Muscle of leg (tissue), 16 donors: ENCODE data around the gene MECR. TPM values are rescaled to one million over a fixed set of nuclear protein-coding genes. Genes with fewer than 3 reads are reported as not detected.

Source experiments
- DNase-seq: peaks from one replicate; pipeline ENCODE4 v3.0.0; 2013
- H3K27ac ChIP-seq: one replicate; pipeline ENCODE4 v1.5.1; 2013; ENCODE audit warnings: mild to moderate bottlenecking, low read length, control low read depth
- H3K27me3 ChIP-seq: one replicate; pipeline ENCODE4 v1.6.1; 2013; ENCODE audit warnings: low read length; ENCODE audit not compliant: control insufficient read depth, insufficient read depth
- H3K36me3 ChIP-seq: one replicate; pipeline ENCODE4 v1.6.1; 2013; ENCODE audit warnings: low read length; ENCODE audit not compliant: control insufficient read depth, insufficient read depth
- H3K4me1 ChIP-seq: one replicate; pipeline ENCODE4 v1.6.1; 2013; ENCODE audit warnings: low read length; ENCODE audit not compliant: control insufficient read depth, insufficient read depth
- H3K4me3 ChIP-seq: one replicate; pipeline ENCODE4 v1.5.1; 2013; ENCODE audit warnings: low read length, control low read depth
- H3K9me3 ChIP-seq: replicated peaks from 2 replicates; pipeline ENCODE4 v1.6.1; 2013; ENCODE audit warnings: low read depth, low read length; ENCODE audit not compliant: control insufficient read depth
- WGBS: methylation state at CpG from one replicate; pipeline ENCODE4 v1.1.5; 2013; ENCODE audit warnings: missing lambda C conversion rate; ENCODE audit not compliant: insufficient coverage; 5-methylcytosine and 5-hydroxymethylcytosine counted together
- long read RNA-seq, 11 donors: transcript quantifications; one replicate each; lab custom pipeline, GENCODE V29; 2026
- polyA plus RNA-seq, 8 donors: library from polyadenylated mRNA; unstranded; fragments of 120-200 nt; gene quantifications; one replicate each; pipeline versions ENCODE4 v1.2.1 to v1.2.3, GENCODE V29; 2013; ENCODE audit warnings: inconsistent platforms in 1 of 8, low replicate concordance in 1 of 8; ENCODE audit not compliant: insufficient read length in 8 of 8, insufficient read depth in 1 of 8
- total RNA-seq: library from RNA; stranded (reverse); fragments of 120-200 nt; gene quantifications from one replicate; pipeline ENCODE4 v1.2.4, GENCODE V29; 2013

The MECR gene
- total RNA-seq = 20.5 TPM
- polyA plus RNA-seq = 10 to 100 TPM; 17.5 to 24.1 (median 22.5) TPM
- long read RNA-seq, donor 1, partial matches to known transcripts = 0 of 2 reads
- long read RNA-seq, donor 1, other reads (novel, unspliced or antisense) = 0 of 2 reads
- long read RNA-seq, donor 2, partial matches to known transcripts = 0 of 1 reads
- long read RNA-seq, donor 2, other reads (novel, unspliced or antisense) = 0 of 1 reads
- long read RNA-seq, donor 3, partial matches to known transcripts = 0 of 5 reads
- long read RNA-seq, donor 3, other reads (novel, unspliced or antisense) = 0 of 5 reads
- long read RNA-seq, donor 4, partial matches to known transcripts = 0 of 4 reads
- long read RNA-seq, donor 4, other reads (novel, unspliced or antisense) = 0 of 4 reads
- long read RNA-seq, donor 5, transcript MECR-201 (10 exons, 1,353 nt) = major isoform, 8 of 10 reads
- long read RNA-seq, donor 5, partial matches to known transcripts = 0 of 10 reads
- long read RNA-seq, donor 5, other reads (novel, unspliced or antisense) = 0 of 10 reads
- long read RNA-seq, donor 6, transcript MECR-201 (10 exons, 1,353 nt) = major isoform, 7 of 8 reads
- long read RNA-seq, donor 6, partial matches to known transcripts = 0 of 8 reads
- long read RNA-seq, donor 6, other reads (novel, unspliced or antisense) = 0 of 8 reads
- long read RNA-seq, donor 7, transcript MECR-201 (10 exons, 1,353 nt) = major isoform, 5 of 5 reads
- long read RNA-seq, donor 7, partial matches to known transcripts = 0 of 5 reads
- long read RNA-seq, donor 7, other reads (novel, unspliced or antisense) = 0 of 5 reads
- long read RNA-seq, donor 8, transcript MECR-201 (10 exons, 1,353 nt) = major isoform, 5 of 6 reads
- long read RNA-seq, donor 8, partial matches to known transcripts = 0 of 6 reads
- long read RNA-seq, donor 8, other reads (novel, unspliced or antisense) = 0 of 6 reads
- long read RNA-seq, donor 9, partial matches to known transcripts = 0 of 4 reads
- long read RNA-seq, donor 9, other reads (novel, unspliced or antisense) = 0 of 4 reads
- long read RNA-seq, donor 10, partial matches to known transcripts = 0 of 3 reads
- long read RNA-seq, donor 10, other reads (novel, unspliced or antisense) = 0 of 3 reads
- long read RNA-seq, donor 11, transcript MECR-201 (10 exons, 1,353 nt) = major isoform, 9 of 11 reads
- long read RNA-seq, donor 11, partial matches to known transcripts = 0 of 11 reads
- long read RNA-seq, donor 11, other reads (novel, unspliced or antisense) = 0 of 11 reads

DNA sequence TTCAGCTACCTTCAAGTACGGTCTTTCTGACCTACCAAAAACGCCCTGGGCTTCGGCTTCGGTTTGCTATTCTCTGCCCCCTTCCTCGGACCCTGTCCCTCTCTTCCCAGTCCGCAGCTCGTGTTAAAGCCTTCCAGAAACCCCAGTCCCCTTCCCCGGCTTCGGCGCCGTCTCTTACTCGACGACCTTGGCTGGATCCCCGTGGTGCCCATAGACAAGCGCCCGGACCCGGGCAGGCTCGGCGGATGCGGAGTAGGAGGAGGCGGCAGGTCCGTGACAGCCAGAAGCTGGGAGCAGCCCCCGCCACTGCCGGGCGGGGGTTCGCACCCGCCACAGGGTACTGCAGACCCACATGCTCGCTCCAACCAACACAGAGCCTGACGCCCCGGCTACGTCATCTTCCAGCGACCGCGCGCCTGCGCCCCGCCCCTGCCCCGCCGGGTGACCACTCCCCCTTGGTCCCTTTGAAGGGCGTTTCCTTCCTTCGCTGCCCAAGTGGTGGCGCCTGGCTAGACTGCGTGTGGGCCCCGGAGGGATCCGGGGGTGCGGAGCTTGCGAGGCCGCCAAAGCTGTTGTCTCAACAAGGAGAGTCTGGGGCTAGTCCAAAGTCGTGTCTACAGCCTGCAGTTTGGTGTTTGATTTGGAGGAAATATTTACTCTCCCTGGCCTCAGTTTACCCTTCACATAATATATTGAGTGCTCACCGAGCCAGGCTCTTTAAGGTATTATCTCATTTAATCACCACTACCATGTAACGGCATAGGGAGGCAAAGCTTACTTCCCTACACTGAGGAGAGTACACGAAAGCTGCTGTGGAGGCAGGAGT is at the start of gene MECR:
Gene MECR, minus strand, starts transcription at position 382 of the 826 bp plus-strand sequence. Its CDS starts 28 bp downstream, at position 354.
- no peaks in the 10 kb centered on the region for H3K36me3 ChIP-seq
- peak within 1 kb of the TSS; percentile 97 for H3K4me3 ChIP-seq
- H3K9me3 ChIP-seq = no peaks in the 10 kb centered on the region
- peaks cover 10% of the 10 kb centered on the region for H3K4me1 ChIP-seq
- DNase-seq = peak; percentile 95
- WGBS = under 1% methylated on average over 41 of the region's 52 CpGs
- peaks cover under 1% of the 10 kb centered on the region for H3K27me3 ChIP-seq
- peak within 1 kb of the TSS; percentile 76 for H3K27ac ChIP-seq

DNA sequence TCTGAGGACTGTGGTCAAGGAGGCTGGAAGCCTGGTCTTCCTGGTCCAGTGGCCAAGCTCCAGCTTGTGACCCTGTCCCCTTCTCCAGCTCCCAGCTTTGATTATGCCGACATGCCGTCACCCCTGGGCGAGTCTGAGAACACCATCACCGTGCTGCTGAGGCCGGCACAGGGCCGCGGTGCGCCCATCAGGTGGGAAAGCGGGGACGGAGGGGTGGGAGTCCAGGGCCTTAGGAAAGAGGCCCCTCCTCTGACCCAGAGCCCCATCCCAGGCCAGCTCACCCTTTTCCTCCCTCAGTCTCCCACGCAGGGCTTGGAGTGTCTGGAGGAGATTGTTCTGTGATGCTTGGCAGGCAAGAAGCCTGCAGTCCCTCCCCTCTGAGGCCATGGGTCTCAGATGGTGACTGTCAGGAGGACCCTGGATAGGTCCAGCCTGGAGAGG is 49.2 kb upstream of the MECR start:
- H3K27me3 ChIP-seq = no peaks in the 10 kb centered on the region
- peaks cover 22% of the 10 kb centered on the region for H3K4me1 ChIP-seq
- peaks cover 14% of the 10 kb centered on the region for H3K36me3 ChIP-seq
- no peaks in the 10 kb centered on the region for H3K9me3 ChIP-seq
- no peak overlapping the region for H3K4me3 ChIP-seq
- no peak overlapping the region for H3K27ac ChIP-seq
- 100% methylated on average over 1 of the region's 11 CpGs for WGBS
- peak; percentile 33 for DNase-seq

GRCh38 chr1:29279406-29279805 is 48.7 kb upstream of the MECR start:
- no peak overlapping the region for H3K27ac ChIP-seq
- no peaks in the 10 kb centered on the region for H3K27me3 ChIP-seq
- DNase-seq = no peak
- H3K9me3 ChIP-seq = no peaks in the 10 kb centered on the region
- peaks cover 14% of the 10 kb centered on the region for H3K36me3 ChIP-seq
- 93% methylated on average over 13 of the region's 13 CpGs for WGBS
- H3K4me1 ChIP-seq = peaks cover 22% of the 10 kb centered on the region
- no peak overlapping the region for H3K4me3 ChIP-seq

GRCh38 chr1:29278124-29278523 is 47.4 kb upstream of the MECR start:
- Histone ChIP-seq H3K27ac (no peak overlapping the region), H3K4me3 (no peak overlapping the region), H3K4me1 (peaks cover 19% of the 10 kb centered on the region), H3K36me3 (peaks cover 14% of the 10 kb centered on the region), H3K27me3 (no peaks in the 10 kb centered on the region), H3K9me3 (no peaks in the 10 kb centered on the region)
- 40% methylated on average over 3 of the region's 3 CpGs for WGBS
- no peak for DNase-seq

GRCh38 chr1:29275435-29275834 is 44.7 kb upstream of the MECR start:
- 79% methylated on average over 7 of the region's 14 CpGs for WGBS
- H3K36me3 ChIP-seq = peaks cover 14% of the 10 kb centered on the region

GRCh38 chr1:29272147-29272907 is 41.6 kb upstream of the MECR start:
- Histone ChIP-seq H3K4me3 (no peak overlapping the region), H3K36me3 (peaks cover 4% of the 10 kb centered on the region), H3K4me1 (peaks cover 31% of the 10 kb centered on the region), H3K27me3 (peaks cover 2% of the 10 kb centered on the region), H3K27ac (peak overlapping the region; percentile 35), H3K9me3 (no peaks in the 10 kb centered on the region)
- DNase-seq = no peak
- 71% methylated on average over 4 of the region's 6 CpGs for WGBS

More at GRCh38 chr1:29275435-29275834, 44.7 kb upstream of the MECR start:
- Histone ChIP-seq H3K4me3 (no peak overlapping the region), H3K4me1 (peaks cover 32% of the 10 kb centered on the region), H3K27me3 (no peaks in the 10 kb centered on the region), H3K27ac (no peak overlapping the region), H3K9me3 (no peaks in the 10 kb centered on the region)
- no peak for DNase-seq

GRCh38 chr1:29271724-29272123 is 41.0 kb upstream of the MECR start:
- H3K27ac ChIP-seq = peak overlapping the region; percentile 35
- H3K4me1 ChIP-seq = peaks cover 31% of the 10 kb centered on the region
- peaks cover 2% of the 10 kb centered on the region for H3K27me3 ChIP-seq
- H3K9me3 ChIP-seq = no peaks in the 10 kb centered on the region
- WGBS = 6% methylated on average over 2 of the region's 7 CpGs
- H3K36me3 ChIP-seq = peaks cover 4% of the 10 kb centered on the region
- DNase-seq = peak; percentile 88
- no peak overlapping the region for H3K4me3 ChIP-seq

- no CpG with 5 or more reads among the region's 3 CpGs for WGBS
These were observed 40.3 kb upstream of the MECR start for GRCh38 chr1:29270929-29271521.

More at GRCh38 chr1:29270929-29271521, 40.3 kb upstream of the MECR start:
- Histone ChIP-seq H3K27ac (peak overlapping the region; percentile 35), H3K9me3 (no peaks in the 10 kb centered on the region), H3K4me1 (peaks cover 31% of the 10 kb centered on the region), H3K27me3 (peaks cover 2% of the 10 kb centered on the region), H3K36me3 (peaks cover 4% of the 10 kb centered on the region), H3K4me3 (no peak overlapping the region)
- no peak for DNase-seq
